Ascending aorta (tissue), 2 donors: Measurements from ENCODE around the gene OBP2A. TPM values are rescaled to one million over a fixed set of nuclear protein-coding genes. Genes with fewer than 3 reads are reported as not detected.

Experiments
- DNase-seq, 2 donors: peaks; one replicate each; pipeline ENCODE4 v3.0.0-alpha.2; 2019; ENCODE audit warnings: low spot score in 2 of 2
- H3K27ac ChIP-seq, 2 donors: fragments of 200-600 bp; sonication (generic); one replicate each; pipeline ENCODE4 v1.5.1; 2016 to 2017; ENCODE audit warnings: mild to moderate bottlenecking in 1 of 2
- H3K27me3 ChIP-seq: fragments of 200-600 bp; sonication (generic); one replicate; pipeline ENCODE4 v1.5.1; 2017
- H3K36me3 ChIP-seq, 2 donors: fragments of 200-600 bp; sonication (generic); one replicate each; pipeline ENCODE4 v1.5.1; 2016
- H3K4me1 ChIP-seq, 2 donors: fragments of 200-600 bp; sonication (generic); one replicate each; pipeline ENCODE4 v1.5.1; 2016 to 2017; ENCODE audit warnings: mild to moderate bottlenecking in 1 of 2
- H3K4me3 ChIP-seq, 2 donors: fragments of 200-600 bp; sonication (generic); one replicate each; pipeline ENCODE4 v1.5.1; 2016 to 2017; ENCODE audit warnings: mild to moderate bottlenecking in 1 of 2
- H3K9me3 ChIP-seq, 2 donors: fragments of 200-600 bp; sonication (generic); one replicate each; pipeline ENCODE4 v1.5.1; 2016
- intact Hi-C: fragments of 100-400 bp; cut with DNase I; formaldehyde crosslinking; loops from one replicate; pipeline ENCODE4 v1.15.1; 2023
- total RNA-seq: library from RNA; depleted of rRNA; stranded (reverse); fragments of >200 nt; gene quantifications from one replicate; pipeline ENCODE4 v1.1.0, GENCODE V29; 2016
- TF ChIP-seq, protein P1 (sequence below), 3 experiments: fragments of 200-600 bp in 2 of 3; fragments of 450-650 bp in 1 of 3; sonication (generic) in 2 of 3; IDR thresholded peaks; one replicate each; pipeline ENCODE4 v1.5.1; 2016 to 2019; ENCODE audit warnings: antibody characterized with exemption in 3 of 3, mild to moderate bottlenecking in 1 of 3, moderate library complexity in 1 of 3

The OBP2A gene
- total RNA-seq, 1 donor from 2014 or later: not detected

DNA sequence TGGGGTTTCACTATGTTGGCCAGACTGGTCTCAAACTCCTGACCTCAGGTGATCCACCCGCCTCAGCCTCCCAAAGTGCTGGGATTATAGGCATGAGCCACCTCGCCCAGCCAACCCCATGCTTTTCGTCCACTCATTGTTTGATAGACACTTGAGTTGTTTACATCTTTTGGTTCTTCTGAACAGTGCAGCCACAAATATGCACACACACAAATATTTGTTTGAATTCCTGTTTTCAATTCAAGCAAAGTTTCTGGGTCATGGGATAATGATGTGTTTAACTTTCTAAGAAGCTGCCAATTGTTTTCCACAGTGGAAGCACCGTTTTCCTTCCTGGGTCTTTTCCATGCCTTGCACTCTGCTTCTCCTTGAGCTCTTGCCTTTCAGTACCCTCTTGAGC, 8.8 kb downstream of the OBP2A start:
- H3K4me1 ChIP-seq: no peaks in the 10 kb centered on the region
- TF ChIP-seq, protein P1, sequence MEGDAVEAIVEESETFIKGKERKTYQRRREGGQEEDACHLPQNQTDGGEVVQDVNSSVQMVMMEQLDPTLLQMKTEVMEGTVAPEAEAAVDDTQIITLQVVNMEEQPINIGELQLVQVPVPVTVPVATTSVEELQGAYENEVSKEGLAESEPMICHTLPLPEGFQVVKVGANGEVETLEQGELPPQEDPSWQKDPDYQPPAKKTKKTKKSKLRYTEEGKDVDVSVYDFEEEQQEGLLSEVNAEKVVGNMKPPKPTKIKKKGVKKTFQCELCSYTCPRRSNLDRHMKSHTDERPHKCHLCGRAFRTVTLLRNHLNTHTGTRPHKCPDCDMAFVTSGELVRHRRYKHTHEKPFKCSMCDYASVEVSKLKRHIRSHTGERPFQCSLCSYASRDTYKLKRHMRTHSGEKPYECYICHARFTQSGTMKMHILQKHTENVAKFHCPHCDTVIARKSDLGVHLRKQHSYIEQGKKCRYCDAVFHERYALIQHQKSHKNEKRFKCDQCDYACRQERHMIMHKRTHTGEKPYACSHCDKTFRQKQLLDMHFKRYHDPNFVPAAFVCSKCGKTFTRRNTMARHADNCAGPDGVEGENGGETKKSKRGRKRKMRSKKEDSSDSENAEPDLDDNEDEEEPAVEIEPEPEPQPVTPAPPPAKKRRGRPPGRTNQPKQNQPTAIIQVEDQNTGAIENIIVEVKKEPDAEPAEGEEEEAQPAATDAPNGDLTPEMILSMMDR (IDR thresholded peaks at IDR 0.05): no peak
- H3K27me3 ChIP-seq: no peaks in the 10 kb centered on the region
- H3K4me3 ChIP-seq: no peak overlapping the region
- H3K27ac ChIP-seq: no peak overlapping the region
- no peaks in the 10 kb centered on the region for H3K36me3 ChIP-seq
- intact Hi-C loops: no loop called here
- no peaks in the 10 kb centered on the region for H3K9me3 ChIP-seq
- DNase-seq: no peak

DNA sequence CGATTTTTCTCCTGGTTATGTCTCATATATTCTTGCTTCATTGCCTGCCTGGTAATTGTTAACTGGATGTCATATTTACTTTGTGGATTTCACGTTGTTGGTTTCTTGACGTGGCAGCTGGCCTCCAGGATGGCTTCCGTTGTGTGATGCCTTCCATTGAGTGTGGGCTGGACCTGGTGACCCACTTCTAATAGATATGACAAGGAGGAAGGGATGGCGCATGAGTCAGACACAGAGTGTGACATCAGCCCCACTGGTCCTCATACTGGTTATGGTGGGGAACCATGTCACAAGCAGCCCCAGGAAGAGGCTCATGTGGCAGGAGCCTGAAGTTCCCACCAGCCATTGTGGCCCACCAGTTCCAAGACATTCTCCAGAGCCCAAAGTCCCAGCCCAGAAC, 9.3 kb downstream of the OBP2A start:
- Histone ChIP-seq H3K27me3 (no peaks in the 10 kb centered on the region), H3K4me1 (no peaks in the 10 kb centered on the region), H3K9me3 (no peaks in the 10 kb centered on the region), H3K36me3 (no peaks in the 10 kb centered on the region), H3K27ac (no peak overlapping the region), H3K4me3 (no peak overlapping the region)
- no peak for DNase-seq
- TF ChIP-seq, protein P1 (IDR thresholded peaks at IDR 0.05): no peak
- intact Hi-C loops: no loop called here

DNA sequence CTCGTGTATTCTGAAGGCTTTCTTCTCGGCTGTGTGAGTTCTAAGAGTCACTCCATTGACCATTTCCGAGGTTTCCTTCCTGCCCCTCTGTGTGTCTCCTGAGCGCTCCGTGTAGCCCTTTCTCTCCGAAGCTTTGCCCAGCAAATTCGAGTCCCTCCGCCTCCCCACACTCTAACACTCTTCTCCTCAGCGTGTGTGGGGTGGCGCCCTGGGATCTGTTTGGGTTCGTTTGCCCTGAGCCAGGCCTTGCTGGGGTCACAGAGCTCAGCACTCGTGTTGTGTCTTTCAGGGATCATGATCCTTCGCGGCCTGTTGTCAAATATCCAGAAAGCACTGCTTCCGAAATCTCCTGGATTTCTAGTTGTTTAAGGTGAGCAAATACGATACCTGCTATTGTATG, 10.0 kb downstream of the OBP2A start:
- TF ChIP-seq, protein P1 (IDR thresholded peaks at IDR 0.05): no peak
- no peak for DNase-seq

DNA sequence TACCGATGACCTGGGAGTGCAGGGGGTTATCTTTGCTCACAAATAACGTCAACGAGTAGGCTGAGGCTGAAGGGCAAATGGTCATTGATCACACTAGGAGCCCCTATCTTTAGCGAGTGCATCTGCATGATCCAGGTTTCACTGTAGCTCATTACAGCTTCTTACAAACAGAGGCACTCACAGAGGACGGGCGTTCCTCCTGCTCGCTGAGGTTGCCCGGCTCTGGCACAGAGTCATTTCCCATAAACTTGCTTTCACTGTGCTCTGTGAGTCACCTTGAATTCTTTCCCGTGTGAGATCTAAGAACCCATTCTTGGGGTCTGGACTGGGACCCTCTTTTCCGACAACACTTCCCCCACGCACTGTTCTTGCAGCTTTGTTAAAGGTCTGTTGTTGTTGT, 13.7 kb downstream of the OBP2A start:
- no peaks in the 10 kb centered on the region for H3K4me1 ChIP-seq

More for the DNA sequence above, 10.0 kb downstream of the OBP2A start:
- no peaks in the 10 kb centered on the region for H3K4me1 ChIP-seq
- intact Hi-C loops: no loop called here
- H3K4me3 ChIP-seq: no peak overlapping the region
- no peak overlapping the region for H3K27ac ChIP-seq
- H3K27me3 ChIP-seq: no peaks in the 10 kb centered on the region
- H3K36me3 ChIP-seq: no peaks in the 10 kb centered on the region
- no peaks in the 10 kb centered on the region for H3K9me3 ChIP-seq

DNA sequence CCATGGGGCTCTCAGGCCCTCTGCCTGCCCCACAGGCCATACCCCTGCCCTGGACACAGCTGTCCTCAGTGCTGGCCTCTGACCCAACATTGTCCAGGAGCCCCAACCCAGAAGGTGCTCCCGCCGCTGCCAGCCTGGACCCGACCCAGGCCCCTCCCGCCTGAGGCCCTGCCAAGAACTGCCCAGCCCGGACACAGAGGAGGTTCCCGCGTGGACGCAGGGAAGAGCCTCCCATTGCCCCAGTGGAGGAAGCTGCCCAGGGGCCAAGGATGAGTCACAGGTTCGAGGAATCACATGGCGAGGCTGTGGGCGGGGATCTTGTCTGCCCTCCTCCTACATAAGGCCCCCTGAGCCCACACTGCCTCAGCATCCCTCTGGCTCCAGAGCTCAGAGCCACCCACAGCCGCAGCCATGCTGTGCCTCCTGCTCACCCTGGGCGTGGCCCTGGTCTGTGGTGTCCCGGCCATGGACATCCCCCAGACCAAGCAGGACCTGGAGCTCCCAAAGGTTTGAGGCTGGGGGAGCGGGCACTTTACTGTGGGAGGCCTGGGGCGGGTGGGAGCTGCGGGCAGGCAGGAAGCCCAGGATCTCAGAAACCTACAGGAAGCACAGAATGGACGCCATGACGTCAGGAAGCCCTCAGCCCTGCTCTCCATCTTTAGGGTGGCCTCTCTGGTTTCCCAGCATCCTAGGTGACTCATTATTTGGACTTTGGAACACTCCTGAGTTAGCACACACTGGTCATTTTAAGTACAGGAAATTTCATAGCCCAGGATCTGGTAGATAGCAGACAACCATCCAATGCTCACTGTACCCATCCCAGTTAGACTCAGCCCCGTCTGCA, 15.7 kb downstream of the OBP2A start, which contains the start of gene PAEP:
TSS of gene PAEP (plus strand) at position 366 of the 844 bp plus-strand sequence.
- Histone ChIP-seq H3K36me3 (no peaks in the 10 kb centered on the region), H3K4me1 (no peaks in the 10 kb centered on the region), H3K27ac (no peak within 1 kb of the TSS), H3K4me3 (no peak within 1 kb of the TSS), H3K27me3 (no peaks in the 10 kb centered on the region), H3K9me3 (no peaks in the 10 kb centered on the region)
- intact Hi-C loops: no loop called here
- no peak for DNase-seq
- TF ChIP-seq, protein P1 (IDR thresholded peaks at IDR 0.05): no peak

More for the DNA sequence above, 13.7 kb downstream of the OBP2A start:
- Histone ChIP-seq H3K27ac (no peak overlapping the region), H3K27me3 (no peaks in the 10 kb centered on the region), H3K36me3 (no peaks in the 10 kb centered on the region), H3K4me3 (no peak overlapping the region), H3K9me3 (no peaks in the 10 kb centered on the region)
- TF ChIP-seq, protein P1 (IDR thresholded peaks at IDR 0.05): no peak
- intact Hi-C loops: no loop called here
- DNase-seq: no peak
